ENCODE measurements around the gene CASP2.

The CASP2 gene

GRCh38 chr7:143329471-143330170 lies 41.5 kb downstream of the CASP2 start:
- TF ChIP-seq CTCF (IDR thresholded peaks at IDR 0.05; ENCODE audit: low read depth, low read length) = no peak
- H3K4me3 ChIP-seq (ENCODE audit: low read depth, low read length) = no peak overlapping the region

GRCh38 chr7:143331179-143331801 lies 43.1 kb downstream of the CASP2 start:
- no peak for TF ChIP-seq CTCF (IDR thresholded peaks at IDR 0.05; ENCODE audit: low read depth, low read length)
- no peak overlapping the region for H3K4me3 ChIP-seq (ENCODE audit: low read depth, low read length)

GRCh38 chr7:143334244-143334643 lies 46.1 kb downstream of the CASP2 start:
- TF ChIP-seq CTCF (IDR thresholded peaks at IDR 0.05; ENCODE audit: low read depth, low read length) = no peak
- H3K4me3 ChIP-seq (ENCODE audit: low read depth, low read length) = no peak overlapping the region

- H3K4me3 ChIP-seq (ENCODE audit: low read depth, low read length) = no peak overlapping the region
- TF ChIP-seq CTCF (IDR thresholded peaks at IDR 0.05; ENCODE audit: low read depth, low read length) = no peak
Observed at GRCh38 chr7:143337216-143337615, 49.1 kb downstream of the CASP2 start.

GRCh38 chr7:143341842-143342241 lies 53.7 kb downstream of the CASP2 start:
- no peak overlapping the region for H3K4me3 ChIP-seq (ENCODE audit: low read depth, low read length)
- TF ChIP-seq CTCF (IDR thresholded peaks at IDR 0.05; ENCODE audit: low read depth, low read length) = no peak

GRCh38 chr7:143343596-143343995 lies 55.4 kb downstream of the CASP2 start:
- no peak overlapping the region for H3K4me3 ChIP-seq (ENCODE audit: low read depth, low read length)
- TF ChIP-seq CTCF (IDR thresholded peaks at IDR 0.05; ENCODE audit: low read depth, low read length) = no peak

GRCh38 chr7:143345428-143345900 lies 57.3 kb downstream of the CASP2 start:
- no peak overlapping the region for H3K4me3 ChIP-seq (ENCODE audit: low read depth, low read length)
- TF ChIP-seq CTCF (IDR thresholded peaks at IDR 0.05; ENCODE audit: low read depth, low read length) = no peak

All from WI38 (cell line).